GDM1 (cell line): Measurements from ENCODE around the gene WWOX.

Source experiments
- DNase-seq: peaks from one replicate; lab custom pipeline; 2025; lab: John Stamatoyannopoulos, UW

Gene WWOX

GRCh38 chr16:78298986-78299385, 199.5 kb downstream of the WWOX start:
- no peak for DNase-seq

GRCh38 chr16:78300469-78300868, 201.0 kb downstream of the WWOX start:
- DNase-seq: no peak

- DNase-seq: no peak
These were observed 204.5 kb downstream of the WWOX start for GRCh38 chr16:78303946-78304345.

GRCh38 chr16:78306361-78306760, 206.9 kb downstream of the WWOX start:
- DNase-seq: no peak

GRCh38 chr16:78307824-78308528, 208.5 kb downstream of the WWOX start:
- DNase-seq: no peak

GRCh38 chr16:78309763-78310162, 210.3 kb downstream of the WWOX start:
- DNase-seq: no peak

- DNase-seq: no peak
These were observed 210.7 kb downstream of the WWOX start for GRCh38 chr16:78310196-78310595.

GRCh38 chr16:78310990-78311561, 211.6 kb downstream of the WWOX start:
- DNase-seq: no peak

GRCh38 chr16:78311831-78312230, 212.4 kb downstream of the WWOX start:
- DNase-seq: no peak

- no peak for DNase-seq
These were observed 218.2 kb downstream of the WWOX start for GRCh38 chr16:78317564-78318240.

- DNase-seq: no peak
These were observed 222.3 kb downstream of the WWOX start for GRCh38 chr16:78321620-78322360.

GRCh38 chr16:78323315-78323714, 223.9 kb downstream of the WWOX start:
- no peak for DNase-seq

GRCh38 chr16:78324649-78325285, 225.3 kb downstream of the WWOX start:
- DNase-seq: no peak

- DNase-seq: no peak
These were observed 226.3 kb downstream of the WWOX start for GRCh38 chr16:78325468-78326352.

- no peak for DNase-seq
These were observed 227.3 kb downstream of the WWOX start for GRCh38 chr16:78326731-78327130.

GRCh38 chr16:78331731-78332130, 232.3 kb downstream of the WWOX start:
- DNase-seq: no peak

GRCh38 chr16:78333808-78334207, 234.4 kb downstream of the WWOX start:
- DNase-seq: no peak

GRCh38 chr16:78340590-78340989, 241.1 kb downstream of the WWOX start:
- no peak for DNase-seq

GRCh38 chr16:78348068-78348467, 248.6 kb downstream of the WWOX start:
- no peak for DNase-seq

- no peak for DNase-seq
These were observed 249.4 kb downstream of the WWOX start for GRCh38 chr16:78348886-78349285.

- DNase-seq: no peak
These were observed 252.7 kb downstream of the WWOX start for GRCh38 chr16:78352184-78352583.
